Uterus (tissue), 4 donors: ENCODE results near the gene TNRC6A. TPM values are rescaled to one million over a fixed set of nuclear protein-coding genes. Genes with fewer than 3 reads are reported as not detected.

Experiments used
- DNase-seq, 2 donors: peaks; one replicate each; pipeline ENCODE4 v3.0.0-alpha.2; 2019 to 2020
- H3K27ac ChIP-seq, 2 donors: fragments of 200-600 bp; sonication (generic); 1 replicate in 1 of 2; 2 replicates in 1 of 2; pipeline ENCODE4 v1.5.1; 2016 to 2018
- H3K27me3 ChIP-seq, 2 donors: fragments of 200-600 bp; sonication (generic); one replicate each; pipeline ENCODE4 v1.5.1; 2018 to 2019; ENCODE audit warnings: control low read depth in 1 of 2
- H3K36me3 ChIP-seq, 2 donors: fragments of 200-600 bp; sonication (generic); one replicate each; pipeline ENCODE4 v1.5.1; 2019; ENCODE audit warnings: control low read depth in 1 of 2
- H3K4me1 ChIP-seq, 2 donors: fragments of 200-600 bp; sonication (generic); one replicate each; pipeline ENCODE4 v1.5.1; 2018 to 2019; ENCODE audit warnings: control low read depth in 1 of 2
- H3K4me3 ChIP-seq, 2 donors: fragments of 200-600 bp; sonication (generic); 1 replicate in 1 of 2; 2 replicates in 1 of 2; pipeline ENCODE4 v1.5.1; 2018 to 2019; ENCODE audit warnings: mild to moderate bottlenecking in 1 of 2
- H3K9me3 ChIP-seq, 2 donors: fragments of 200-600 bp; sonication (generic); one replicate each; pipeline ENCODE4 v1.5.1; 2019; ENCODE audit warnings: control low read depth in 1 of 2
- CTCF ChIP-seq, 4 experiments: fragments of 200-600 bp in 2 of 4; fragments of 450-650 bp in 2 of 4; sonication (generic) in 2 of 4; IDR thresholded peaks; one replicate each; pipeline ENCODE4 v1.5.1; 2016 to 2019; ENCODE audit warnings: antibody characterized with exemption in 4 of 4, mild to moderate bottlenecking in 2 of 4, moderate library complexity in 1 of 4
- POLR2A ChIP-seq, 2 donors: fragments of 450-650 bp; IDR thresholded peaks; one replicate each; pipeline ENCODE4 v1.6.1; 2016; ENCODE audit warnings: antibody characterized with exemption in 2 of 2, mild to moderate bottlenecking in 1 of 2, moderate library complexity in 1 of 2
- intact Hi-C: fragments of 100-400 bp; cut with DNase I; formaldehyde crosslinking; loops from one replicate; pipeline ENCODE4 v1.15.1; 2023; ENCODE audit warnings: low total_unique reads
- total RNA-seq, 4 donors: library from RNA; depleted of rRNA in 3 of 4; stranded (reverse); fragments of >200 nt in 3 of 4; gene quantifications; one replicate each; pipeline versions ENCODE4 v1.1.0 to v1.2.4, GENCODE V29; 2014 to 2023
- donor health status: DM: yes; HTN: yes; CAD: no.

Gene TNRC6A
- total RNA-seq, 4 donors from 2014 or later = 22.6 to 109 (median 49.2) TPM

GRCh38 chr16:24784121-24784520 lies 54.7 kb downstream of the TNRC6A start:
- no peaks in the 10 kb centered on the region for H3K9me3 ChIP-seq
- no peak for DNase-seq
- no peaks in the 10 kb centered on the region for H3K4me1 ChIP-seq
- H3K36me3 ChIP-seq = no peaks in the 10 kb centered on the region
- no peaks in the 10 kb centered on the region for H3K27me3 ChIP-seq
- no peak overlapping the region for H3K4me3 ChIP-seq
- no peak for TF ChIP-seq POLR2A (IDR thresholded peaks at IDR 0.05)
- no peak for TF ChIP-seq CTCF (IDR thresholded peaks at IDR 0.05)
- no peak overlapping the region for H3K27ac ChIP-seq
- intact Hi-C loops = no loop called here

GRCh38 chr16:24789881-24790280 lies 60.4 kb downstream of the TNRC6A start:
- intact Hi-C loops = no loop called here
- no peaks in the 10 kb centered on the region for H3K27me3 ChIP-seq
- no peaks in the 10 kb centered on the region for H3K9me3 ChIP-seq
- no peak for DNase-seq
- TF ChIP-seq CTCF (IDR thresholded peaks at IDR 0.05) (no peak), POLR2A (IDR thresholded peaks at IDR 0.05) (no peak)
- H3K4me1 ChIP-seq = no peaks in the 10 kb centered on the region
- no peak overlapping the region for H3K27ac ChIP-seq
- no peak overlapping the region for H3K4me3 ChIP-seq
- H3K36me3 ChIP-seq = no peaks in the 10 kb centered on the region

GRCh38 chr16:24800586-24800985 lies 71.1 kb downstream of the TNRC6A start:
- Histone ChIP-seq H3K4me3 (no peak overlapping the region), H3K9me3 (no peaks in the 10 kb centered on the region), H3K4me1 (no peaks in the 10 kb centered on the region), H3K27me3 (no peaks in the 10 kb centered on the region), H3K36me3 (no peaks in the 10 kb centered on the region), H3K27ac (no peak overlapping the region)
- DNase-seq = no peak
- intact Hi-C loops = no loop called here
- TF ChIP-seq POLR2A (IDR thresholded peaks at IDR 0.05) (no peak), CTCF (IDR thresholded peaks at IDR 0.05) (no peak)

GRCh38 chr16:24801761-24802302 lies 72.4 kb downstream of the TNRC6A start:
- no peak for DNase-seq
- intact Hi-C loops = no loop called here
- no peak overlapping the region for H3K4me3 ChIP-seq
- no peaks in the 10 kb centered on the region for H3K27me3 ChIP-seq
- H3K4me1 ChIP-seq = no peaks in the 10 kb centered on the region
- no peaks in the 10 kb centered on the region for H3K9me3 ChIP-seq
- H3K27ac ChIP-seq = no peak overlapping the region
- TF ChIP-seq POLR2A (IDR thresholded peaks at IDR 0.05) (no peak), CTCF (IDR thresholded peaks at IDR 0.05) (no peak)
- no peaks in the 10 kb centered on the region for H3K36me3 ChIP-seq

GRCh38 chr16:24805484-24805883 lies 76.0 kb downstream of the TNRC6A start:
- Histone ChIP-seq H3K36me3 (no peaks in the 10 kb centered on the region), H3K27me3 (no peaks in the 10 kb centered on the region), H3K27ac (no peak overlapping the region), H3K4me3 (no peak overlapping the region), H3K4me1 (no peaks in the 10 kb centered on the region), H3K9me3 (no peaks in the 10 kb centered on the region)
- intact Hi-C loops = no loop called here
- TF ChIP-seq CTCF (IDR thresholded peaks at IDR 0.05) = no peak
- no peak for TF ChIP-seq POLR2A (IDR thresholded peaks at IDR 0.05)
- no peak for DNase-seq
